HG03025 (cell line): ENCODE measurements around the gene FOXP2.
"Not testable (repeated sequence)": the region's sequence is repeated elsewhere in the genome, so short reads cannot be mapped to it uniquely, and the experiment has no call there.

ENCODE experiments used
- ATAC-seq: cut with Tn5 transposase; IDR thresholded peaks from one replicate; pipeline ENCODE4 v1.9.1; 2021; ENCODE audit warnings: mild to moderate bottlenecking, moderate library complexity; ENCODE audit not compliant: unreplicated experiment, low FRiP score

The FOXP2 gene

GRCh38 chr7:114419441-114420272, 5.0 kb downstream of the FOXP2 start:
- no peak for ATAC-seq

- no peak for ATAC-seq
Observed at GRCh38 chr7:114422507-114423501, 8.2 kb downstream of the FOXP2 start.

GRCh38 chr7:114426382-114426781, 11.8 kb downstream of the FOXP2 start:
- ATAC-seq, result no peak

- no peak for ATAC-seq
Observed at GRCh38 chr7:114426824-114427223, 12.2 kb downstream of the FOXP2 start.

GRCh38 chr7:114428211-114428610, 13.6 kb downstream of the FOXP2 start:
- ATAC-seq, result no peak

GRCh38 chr7:114431189-114431588, 16.6 kb downstream of the FOXP2 start:
- ATAC-seq, result no peak

GRCh38 chr7:114432061-114432460, 17.4 kb downstream of the FOXP2 start:
- no peak for ATAC-seq

GRCh38 chr7:114432703-114433102, 18.1 kb downstream of the FOXP2 start:
- no peak for ATAC-seq

GRCh38 chr7:114439581-114439980, 25.0 kb downstream of the FOXP2 start:
- ATAC-seq, result no peak

GRCh38 chr7:114440927-114441326, 26.3 kb downstream of the FOXP2 start:
- ATAC-seq, result not testable (repeated sequence)

- ATAC-seq, result no peak
Observed at GRCh38 chr7:114444196-114444595, 29.6 kb downstream of the FOXP2 start.

- no peak for ATAC-seq
Observed at GRCh38 chr7:114450431-114450830, 35.8 kb downstream of the FOXP2 start.

GRCh38 chr7:114459574-114459973, 45.0 kb downstream of the FOXP2 start:
- ATAC-seq, result no peak

- no peak for ATAC-seq
Observed at GRCh38 chr7:114460021-114460420, 45.4 kb downstream of the FOXP2 start.

GRCh38 chr7:114466917-114467316, 52.3 kb downstream of the FOXP2 start:
- ATAC-seq, result no peak

GRCh38 chr7:114468844-114469243, 54.2 kb downstream of the FOXP2 start:
- ATAC-seq, result no peak

GRCh38 chr7:114472896-114473512, 58.4 kb downstream of the FOXP2 start:
- no peak for ATAC-seq

GRCh38 chr7:114478384-114478783, 63.8 kb downstream of the FOXP2 start:
- no peak for ATAC-seq

GRCh38 chr7:114481999-114482398, 67.4 kb downstream of the FOXP2 start:
- ATAC-seq, result no peak

GRCh38 chr7:114484226-114484625, 69.6 kb downstream of the FOXP2 start:
- ATAC-seq, result no peak

GRCh38 chr7:114487174-114487573, 72.6 kb downstream of the FOXP2 start:
- ATAC-seq, result no peak
